Measurements from ENCODE around the gene SPATA13.
"Not testable (repeated sequence)": the region's sequence is repeated elsewhere in the genome, so short reads cannot be mapped to it uniquely, and the experiment has no call there.

Gene SPATA13

GRCh38 chr13:24306632-24307031, 146.1 kb downstream of the SPATA13 start:
- no peaks in the 10 kb centered on the region for H4K20me1 ChIP-seq (ENCODE audit: insufficient read depth)
- no peaks in the 10 kb centered on the region for H3K4me1 ChIP-seq (ENCODE audit: low read depth, poor library complexity, severe bottlenecking)
- no peaks in the 10 kb centered on the region for H3K79me2 ChIP-seq (ENCODE audit: insufficient read depth, low read depth)
- no peak overlapping the region for H3K4me2 ChIP-seq
- no peaks in the 10 kb centered on the region for H3K36me3 ChIP-seq (ENCODE audit: insufficient read depth)
- no peak overlapping the region for H3K4me3 ChIP-seq (IDR thresholded peaks at IDR 0.05; ENCODE audit: insufficient read depth, low read depth, low read length)
- H3K9ac ChIP-seq: no peak overlapping the region
- TF ChIP-seq CTCF (conservative IDR thresholded peaks at IDR 0.05; ENCODE audit: low read depth, low read length): no peak
- H2AFZ ChIP-seq (ENCODE audit: low read depth): no peak overlapping the region
- H3K27me3 ChIP-seq (ENCODE audit: insufficient read depth, low read depth): no peaks in the 10 kb centered on the region
- no peak overlapping the region for H3K27ac ChIP-seq

- Histone ChIP-seq H3K27ac (no peak overlapping the region), H3K4me1 (ENCODE audit: low read depth, poor library complexity, severe bottlenecking) (no peaks in the 10 kb centered on the region), H3K79me2 (ENCODE audit: insufficient read depth, low read depth) (no peaks in the 10 kb centered on the region), H3K4me3 (IDR thresholded peaks at IDR 0.05; ENCODE audit: insufficient read depth, low read depth, low read length) (no peak overlapping the region), H4K20me1 (ENCODE audit: insufficient read depth) (no peaks in the 10 kb centered on the region), H3K27me3 (ENCODE audit: insufficient read depth, low read depth) (no peaks in the 10 kb centered on the region), H3K36me3 (ENCODE audit: insufficient read depth) (no peaks in the 10 kb centered on the region), H3K9ac (no peak overlapping the region), H2AFZ (ENCODE audit: low read depth) (no peak overlapping the region), H3K4me2 (no peak overlapping the region)
- TF ChIP-seq CTCF (conservative IDR thresholded peaks at IDR 0.05; ENCODE audit: low read depth, low read length): no peak
Measured at GRCh38 chr13:24307211-24308067, 146.9 kb downstream of the SPATA13 start.

GRCh38 chr13:24308068-24308445, 147.5 kb downstream of the SPATA13 start:
- no peak overlapping the region for H3K4me2 ChIP-seq
- TF ChIP-seq CTCF (conservative IDR thresholded peaks at IDR 0.05; ENCODE audit: low read depth, low read length): no peak
- H4K20me1 ChIP-seq (ENCODE audit: insufficient read depth): no peaks in the 10 kb centered on the region
- H3K36me3 ChIP-seq (ENCODE audit: insufficient read depth): no peaks in the 10 kb centered on the region
- H3K4me3 ChIP-seq (IDR thresholded peaks at IDR 0.05; ENCODE audit: insufficient read depth, low read depth, low read length): no peak overlapping the region
- no peaks in the 10 kb centered on the region for H3K4me1 ChIP-seq (ENCODE audit: low read depth, poor library complexity, severe bottlenecking)
- no peaks in the 10 kb centered on the region for H3K79me2 ChIP-seq (ENCODE audit: insufficient read depth, low read depth)
- no peaks in the 10 kb centered on the region for H3K27me3 ChIP-seq (ENCODE audit: insufficient read depth, low read depth)
- H3K27ac ChIP-seq: no peak overlapping the region
- no peak overlapping the region for H2AFZ ChIP-seq (ENCODE audit: low read depth)
- H3K9ac ChIP-seq: no peak overlapping the region

- TF ChIP-seq CTCF (conservative IDR thresholded peaks at IDR 0.05; ENCODE audit: low read depth, low read length): no peak
- no peak overlapping the region for H3K27ac ChIP-seq
- no peaks in the 10 kb centered on the region for H3K36me3 ChIP-seq (ENCODE audit: insufficient read depth)
- H3K4me2 ChIP-seq: no peak overlapping the region
- H3K9ac ChIP-seq: no peak overlapping the region
- H3K4me3 ChIP-seq (IDR thresholded peaks at IDR 0.05; ENCODE audit: insufficient read depth, low read depth, low read length): no peak overlapping the region
- H3K4me1 ChIP-seq (ENCODE audit: low read depth, poor library complexity, severe bottlenecking): no peaks in the 10 kb centered on the region
- no peaks in the 10 kb centered on the region for H3K79me2 ChIP-seq (ENCODE audit: insufficient read depth, low read depth)
- H2AFZ ChIP-seq (ENCODE audit: low read depth): no peak overlapping the region
- H4K20me1 ChIP-seq (ENCODE audit: insufficient read depth): no peaks in the 10 kb centered on the region
- H3K27me3 ChIP-seq (ENCODE audit: insufficient read depth, low read depth): no peaks in the 10 kb centered on the region
Measured at GRCh38 chr13:24308488-24309020, 148.0 kb downstream of the SPATA13 start.

- H3K4me3 ChIP-seq (IDR thresholded peaks at IDR 0.05; ENCODE audit: insufficient read depth, low read depth, low read length); H4K20me1 ChIP-seq (ENCODE audit: insufficient read depth); H3K79me2 ChIP-seq (ENCODE audit: insufficient read depth, low read depth); H3K36me3 ChIP-seq (ENCODE audit: insufficient read depth); H3K4me1 ChIP-seq (ENCODE audit: low read depth, poor library complexity, severe bottlenecking); H3K9ac ChIP-seq; H3K4me2 ChIP-seq; H2AFZ ChIP-seq (ENCODE audit: low read depth); H3K27ac ChIP-seq; H3K27me3 ChIP-seq (ENCODE audit: insufficient read depth, low read depth): not testable (repeated sequence)
Measured at GRCh38 chr13:24309300-24309699, 148.8 kb downstream of the SPATA13 start, which contains the start of gene C1QTNF9. C1QTNF9 (plus strand) TSS chr13:24309580; CDS start chr13:24316004, 6,424 bp downstream.

All from KMS-11 (cell line).